Stimulated activated CD8-positive, alpha-beta memory T cell treated with anti-CD3 and anti-CD28 coated beads, Interleukin-4, amount 100 ng/mL, for 1 hour (primary cell): ENCODE data around the gene LRRC8A.
A peak's percentile ranks its signal among the peaks of the same experiment; 100 is the strongest.
"Not testable (repeated sequence)": the region's sequence is repeated elsewhere in the genome, so short reads cannot be mapped to it uniquely, and the experiment has no call there.

Source experiments
- DNase-seq, 2 donors: peaks; one replicate each; pipeline ENCODE4 v3.0.0-alpha.2; 2020; ENCODE audit warnings: low read depth in 2 of 2, low spot score in 1 of 2

Gene LRRC8A

GRCh38 chr9:128920381-128921058, 38.6 kb downstream of the LRRC8A start, which contains the start of gene PHYHD1:
Gene PHYHD1, plus strand, starts transcription at chr9:128920982. Its CDS starts 1,342 bp downstream, at chr9:128922324.
- no peak for DNase-seq

- no peak for DNase-seq
Measured at GRCh38 chr9:128921881-128922763, 40.2 kb downstream of the LRRC8A start.

- no peak for DNase-seq
Measured at GRCh38 chr9:128923493-128923883, 41.6 kb downstream of the LRRC8A start.

DNA sequence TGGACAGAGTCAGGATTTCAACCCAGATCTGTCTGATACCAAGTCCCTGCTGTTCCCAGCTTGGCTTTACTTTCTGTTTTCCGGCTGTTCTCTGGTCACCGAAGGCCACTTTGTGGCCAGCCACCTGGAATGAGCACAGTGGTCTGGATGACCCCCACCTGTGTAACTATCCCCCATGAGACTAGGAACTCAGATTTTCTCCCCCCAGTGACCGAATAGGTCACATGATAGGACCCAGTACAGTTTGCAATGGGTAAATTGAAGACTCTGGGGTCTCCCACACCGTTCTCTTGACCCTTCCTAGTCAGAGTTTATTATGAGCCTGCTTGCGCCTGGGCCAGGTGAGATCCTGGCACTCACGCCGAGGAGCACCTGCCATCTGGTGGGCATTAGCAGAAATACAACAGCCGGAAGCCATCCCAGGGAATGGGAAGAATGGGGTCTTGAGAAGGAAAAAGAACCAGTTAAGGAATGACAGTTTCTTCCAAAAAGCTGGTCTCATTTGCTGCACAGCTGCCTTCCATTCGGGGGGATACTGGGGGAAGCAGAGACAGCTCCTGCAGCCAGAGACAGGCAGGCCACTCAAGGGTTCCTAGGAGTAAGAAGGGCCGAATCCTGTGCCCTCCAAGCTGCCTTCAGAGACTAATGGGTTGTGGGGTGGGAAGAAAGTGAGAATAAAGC, 45.9 kb downstream of the LRRC8A start:
- DNase-seq = peak in 1 of 2 donors; percentile 17

- DNase-seq = no peak
Measured at GRCh38 chr9:128928624-128929023, 46.7 kb downstream of the LRRC8A start.

GRCh38 chr9:128929560-128929959, 47.6 kb downstream of the LRRC8A start:
- no peak for DNase-seq

GRCh38 chr9:128933731-128934130, 51.8 kb downstream of the LRRC8A start:
- no peak for DNase-seq

DNA sequence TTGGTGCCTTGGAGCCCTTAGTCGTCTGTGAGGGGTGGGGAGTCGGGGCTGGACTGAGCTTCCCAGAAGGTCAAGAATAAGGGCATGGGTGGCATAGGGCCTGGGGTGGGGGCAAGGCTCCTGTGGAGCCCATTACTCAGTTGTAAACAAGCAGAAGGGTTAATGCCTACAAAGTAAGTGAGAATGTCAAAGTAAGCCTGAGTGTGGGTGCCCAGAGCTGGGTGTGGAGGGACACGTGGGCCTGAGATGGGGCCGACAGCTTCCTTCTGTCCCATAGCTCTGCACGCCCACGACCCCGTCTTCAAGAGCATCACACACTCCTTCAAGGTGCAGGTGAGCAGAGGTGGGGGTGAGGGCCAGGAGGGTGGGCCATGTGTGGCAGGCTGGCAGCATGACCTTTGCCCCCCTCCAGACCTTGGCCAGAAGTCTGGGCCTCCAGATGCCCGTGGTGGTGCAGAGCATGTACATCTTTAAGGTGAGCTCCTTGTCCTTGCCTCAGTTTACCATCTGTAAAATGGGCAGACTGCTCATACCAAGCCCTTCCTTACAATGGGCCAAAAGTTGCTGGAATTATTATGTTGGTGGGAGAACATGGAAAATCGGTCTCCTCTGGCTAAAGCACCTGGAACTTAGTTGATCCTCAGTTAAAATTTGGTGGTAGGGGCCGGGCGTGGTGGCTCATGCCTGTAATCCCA, 54.4 kb downstream of the LRRC8A start:
- no peak for DNase-seq

DNA sequence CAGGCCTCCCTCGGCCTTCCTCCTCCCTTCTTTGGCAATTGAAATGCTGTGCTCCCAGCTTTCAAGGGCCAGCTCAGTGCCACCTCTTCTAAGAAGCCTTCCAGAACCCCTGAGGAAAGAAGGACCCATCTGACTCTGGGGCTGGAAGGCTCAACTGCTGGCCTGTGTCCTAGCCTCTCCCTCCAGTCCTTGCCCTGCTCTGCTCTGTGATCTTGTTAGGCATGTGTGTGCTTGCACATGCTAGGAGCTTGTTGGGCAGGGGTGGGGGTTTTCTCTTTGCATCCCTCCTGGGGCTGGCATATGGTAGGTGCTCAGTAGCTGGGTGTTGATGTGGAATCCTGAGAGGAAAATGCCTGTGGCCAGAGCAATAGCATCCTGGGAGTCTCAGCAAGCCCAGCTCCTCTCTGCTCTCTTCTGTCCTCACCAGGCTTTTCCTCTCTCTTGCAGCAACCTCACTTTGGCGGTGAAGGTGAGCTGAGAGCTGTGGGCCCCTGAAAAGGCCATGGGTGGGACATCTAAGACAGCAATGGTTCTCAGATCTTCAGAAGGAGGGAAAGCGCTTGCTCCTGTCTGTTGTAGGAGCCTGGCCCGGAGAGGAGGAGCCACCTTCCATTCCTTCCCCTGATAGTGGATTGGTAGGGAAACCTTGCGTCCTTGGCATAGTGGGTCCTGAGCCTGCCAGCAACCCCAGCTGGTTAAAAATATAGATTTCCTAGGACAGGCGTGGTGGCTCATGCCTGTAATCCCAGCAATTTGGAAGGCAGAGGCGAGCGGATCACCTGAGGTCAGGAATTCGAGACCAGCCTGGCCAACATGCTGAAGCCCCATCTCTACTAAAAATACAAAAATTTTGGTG, 55.6 kb downstream of the LRRC8A start:
- DNase-seq = no peak

DNA sequence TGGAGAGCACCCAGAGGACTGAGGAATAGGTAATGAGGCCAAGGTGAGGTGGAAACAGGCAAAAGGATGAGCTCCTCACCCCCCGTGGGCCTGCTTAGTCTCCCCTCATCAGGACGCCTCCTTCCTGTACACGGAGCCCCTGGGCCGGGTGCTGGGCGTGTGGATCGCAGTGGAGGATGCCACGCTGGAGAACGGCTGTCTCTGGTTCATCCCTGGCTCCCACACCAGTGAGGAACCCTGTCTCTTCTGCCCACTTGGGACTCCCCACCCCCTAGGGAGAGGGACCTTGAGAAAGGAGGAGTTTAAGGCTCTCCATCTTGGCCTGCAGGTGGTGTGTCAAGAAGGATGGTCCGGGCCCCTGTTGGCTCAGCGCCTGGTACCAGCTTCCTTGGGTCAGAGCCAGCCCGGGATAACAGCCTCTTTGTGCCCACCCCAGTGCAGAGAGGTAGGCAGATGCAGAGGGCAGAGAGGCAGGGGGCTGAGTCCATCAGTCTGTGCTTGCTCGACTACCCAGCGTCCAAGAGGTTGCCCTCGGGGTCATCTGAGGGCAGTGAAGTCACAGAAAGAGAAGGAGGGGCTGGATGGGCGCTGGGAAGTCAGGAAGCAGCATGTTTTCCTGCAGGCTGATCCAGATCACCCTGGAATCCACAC, 58.5 kb downstream of the LRRC8A start:
- DNase-seq = no peak

- no peak for DNase-seq
Measured at GRCh38 chr9:128940946-128941755, 59.2 kb downstream of the LRRC8A start.

DNA sequence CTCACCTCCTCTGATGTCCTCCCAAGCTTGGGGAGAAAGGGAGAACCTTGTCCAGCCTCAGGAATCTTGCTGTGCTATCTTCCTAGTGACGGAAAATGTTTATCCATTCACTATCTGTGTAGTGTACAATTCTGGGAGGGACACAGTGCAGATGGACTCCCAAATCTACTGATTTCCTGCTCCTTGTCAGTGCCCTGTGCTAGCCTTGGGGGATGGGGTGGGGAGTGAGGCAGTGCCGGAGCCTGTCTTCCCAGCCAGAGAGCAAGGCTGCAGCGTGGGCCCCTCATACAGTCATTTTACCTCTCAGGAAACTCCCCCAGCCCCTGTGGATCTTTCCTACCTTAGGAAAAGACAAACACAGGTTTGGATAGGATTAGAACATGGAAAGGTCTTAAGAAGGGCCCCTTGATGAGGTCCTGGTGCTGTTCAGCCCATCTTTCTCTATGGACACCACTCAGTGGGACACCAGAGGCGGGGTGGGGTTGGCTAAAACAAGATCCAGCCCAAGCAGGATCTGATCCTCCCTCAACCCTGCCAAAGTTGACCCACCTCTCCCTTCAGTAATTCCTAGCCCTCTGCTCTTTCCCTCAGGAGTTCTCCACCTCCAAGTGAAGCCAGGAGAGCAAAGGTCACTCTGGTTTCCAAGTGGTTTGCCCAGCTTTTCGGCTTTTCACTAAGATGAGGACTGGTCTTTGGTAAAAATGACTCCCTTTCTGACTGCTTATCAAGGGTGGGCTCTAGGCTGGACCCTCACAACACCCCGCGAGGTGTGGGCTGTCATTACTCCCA, 62.1 kb downstream of the LRRC8A start:
- no peak for DNase-seq

GRCh38 chr9:128944966-128945365, 63.0 kb downstream of the LRRC8A start:
- not testable (repeated sequence) for DNase-seq

DNA sequence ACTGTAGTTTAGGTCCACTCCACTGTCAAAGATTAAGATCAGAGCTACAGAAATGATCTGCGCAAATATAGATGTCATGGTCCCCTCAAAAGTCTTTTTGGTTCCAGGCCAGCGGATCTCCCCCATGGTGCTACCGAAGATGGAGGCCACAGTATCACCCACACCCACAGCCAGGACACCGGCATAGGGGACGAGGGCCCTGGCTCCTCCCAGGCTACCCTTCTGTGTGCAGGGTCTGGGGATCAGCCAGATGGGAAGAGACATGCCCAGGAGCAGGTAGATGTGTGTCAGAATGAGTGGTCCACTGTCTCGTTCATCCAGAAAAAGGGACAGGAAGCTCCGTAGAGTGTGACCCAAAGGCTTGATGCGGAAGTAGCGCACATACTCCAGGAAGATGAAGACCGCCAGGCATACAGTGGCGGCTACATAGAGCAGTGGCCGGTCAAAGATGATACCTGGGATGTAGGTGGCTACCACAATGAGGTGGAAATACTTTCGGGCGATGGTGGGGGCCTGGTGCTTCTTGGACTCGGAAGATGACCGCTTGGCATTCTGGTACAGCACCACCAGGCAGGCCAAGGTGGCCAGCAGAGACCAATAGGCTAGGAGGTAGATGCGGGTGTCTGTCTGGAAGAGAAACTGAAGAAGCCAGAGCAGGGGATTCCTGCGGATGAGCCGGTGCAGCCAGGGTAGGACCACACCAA, 64.0 kb downstream of the LRRC8A start:
- no peak for DNase-seq

- DNase-seq = no peak
Measured at GRCh38 chr9:128946571-128947276, 64.8 kb downstream of the LRRC8A start.

DNA sequence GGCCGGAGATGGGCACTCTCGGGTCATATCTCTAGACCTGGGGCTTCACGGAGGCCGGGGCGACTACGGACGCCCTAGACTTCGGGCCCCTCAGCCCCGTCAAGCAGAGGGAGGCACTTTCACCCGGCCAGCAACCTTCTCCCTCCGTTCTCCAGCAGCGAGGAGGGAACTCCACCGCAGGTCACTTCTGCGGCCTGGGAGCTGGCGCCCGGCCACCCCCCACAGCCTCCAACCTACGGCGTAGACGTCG, 65.3 kb downstream of the LRRC8A start:
- DNase-seq = no peak
